Trophoblast cell (in vitro differentiated cells and primary cell): ENCODE results near the gene PXN.

Experiments used
- DNase-seq, 2 donors: peaks; one replicate each; pipeline ENCODE4 v3.0.0-alpha.2; 2016
- H2AFZ ChIP-seq: 2 replicates; pipeline ENCODE4 v1.6.1; 2013; ENCODE audit warnings: low read length, moderate library complexity, mild to moderate bottlenecking; ENCODE audit not compliant: insufficient read depth, poor library complexity
- H2AK5ac ChIP-seq: 2 replicates; pipeline ENCODE4 v1.6.1; 2013; ENCODE audit warnings: mild to moderate bottlenecking, low read length
- H2BK120ac ChIP-seq: 2 replicates; pipeline ENCODE4 v1.6.1; 2013; ENCODE audit warnings: low read length, mild to moderate bottlenecking, moderate library complexity; ENCODE audit not compliant: insufficient read depth, poor library complexity
- H2BK12ac ChIP-seq: 2 replicates; pipeline ENCODE4 v1.6.1; 2013; ENCODE audit warnings: mild to moderate bottlenecking, low read length, moderate library complexity
- H2BK5ac ChIP-seq: 2 replicates; pipeline ENCODE4 v1.6.1; 2013; ENCODE audit warnings: low read length, low read depth, moderate library complexity, mild to moderate bottlenecking; ENCODE audit not compliant: poor library complexity
- H3K14ac ChIP-seq: 2 replicates; pipeline ENCODE4 v1.6.1; 2013; ENCODE audit warnings: mild to moderate bottlenecking, low read length
- H3K18ac ChIP-seq: 2 replicates; pipeline ENCODE4 v1.6.1; 2013; ENCODE audit warnings: mild to moderate bottlenecking, low read length
- H3K23ac ChIP-seq: 2 replicates; pipeline ENCODE4 v1.6.1; 2013; ENCODE audit warnings: low read length
- H3K27ac ChIP-seq: 2 replicates; pipeline ENCODE4 v1.5.1; 2013; ENCODE audit warnings: low read depth, mild to moderate bottlenecking, inconsistent platforms, low read length, moderate library complexity
- H3K27me3 ChIP-seq: 2 replicates; pipeline ENCODE4 v1.6.1; 2013; ENCODE audit warnings: inconsistent platforms, mild to moderate bottlenecking, low read length, moderate library complexity; ENCODE audit not compliant: insufficient read depth
- H3K36me3 ChIP-seq, 2 experiments: 1 replicate in 1 of 2; 2 replicates in 1 of 2; pipeline ENCODE4 v1.6.1; 2013; ENCODE audit warnings: low read length in 2 of 2, mild to moderate bottlenecking in 2 of 2, moderate library complexity in 1 of 2; ENCODE audit not compliant: insufficient read depth in 2 of 2, control insufficient read depth in 1 of 2
- H3K4ac ChIP-seq: 2 replicates; pipeline ENCODE4 v1.6.1; 2013; ENCODE audit warnings: low read depth, mild to moderate bottlenecking, low read length, moderate library complexity
- H3K4me1 ChIP-seq, 2 experiments: 1 replicate in 1 of 2; 2 replicates in 1 of 2; pipeline ENCODE4 v1.6.1; 2013; ENCODE audit warnings: low read length in 2 of 2, mild to moderate bottlenecking in 2 of 2, moderate library complexity in 1 of 2; ENCODE audit not compliant: insufficient read depth in 2 of 2, control insufficient read depth in 1 of 2
- H3K4me2 ChIP-seq: 2 replicates; pipeline ENCODE4 v1.6.1; 2013; ENCODE audit warnings: inconsistent platforms, mild to moderate bottlenecking, low read length, moderate library complexity
- H3K4me3 ChIP-seq: 2 replicates; pipeline ENCODE4 v1.5.1; 2013; ENCODE audit warnings: mild to moderate bottlenecking, low read depth, low read length, inconsistent platforms
- H3K79me1 ChIP-seq: one replicate; pipeline ENCODE4 v1.6.1; 2013; ENCODE audit warnings: low read length
- H3K79me2 ChIP-seq: 2 replicates; pipeline ENCODE4 v1.6.1; 2013; ENCODE audit warnings: low read length, mild to moderate bottlenecking; ENCODE audit not compliant: control insufficient read depth, insufficient read depth, poor library complexity
- H3K9ac ChIP-seq: 2 replicates; pipeline ENCODE4 v1.6.1; 2013; ENCODE audit warnings: mild to moderate bottlenecking, low read length
- H3K9me3 ChIP-seq: 2 replicates; pipeline ENCODE4 v1.6.1; 2013; ENCODE audit warnings: low read depth, mild to moderate bottlenecking, control low read depth, inconsistent platforms, low read length; ENCODE audit not compliant: insufficient read depth
- H4K12ac ChIP-seq: 2 replicates; pipeline ENCODE4 v1.6.1; 2013; ENCODE audit warnings: low read depth, mild to moderate bottlenecking, low read length, moderate library complexity
- H4K8ac ChIP-seq: 2 replicates; pipeline ENCODE4 v1.6.1; 2013; ENCODE audit warnings: low read depth, mild to moderate bottlenecking, low read length, moderate library complexity
- H4K91ac ChIP-seq: one replicate; pipeline ENCODE4 v1.6.1; 2013; ENCODE audit warnings: low read depth, mild to moderate bottlenecking, low read length, moderate library complexity
- WGBS: extraction: QIAGEN DNeasy Blood & Tissue Kit; methylation state at CpG from one replicate; pipeline ENCODE4 v1.1.7; 2013; ENCODE audit warnings: missing lambda C conversion rate; ENCODE audit not compliant: insufficient read length, insufficient coverage; ENCODE audit errors: extremely low coverage; 5-methylcytosine and 5-hydroxymethylcytosine counted together

PXN gene

GRCh38 chr12:120231316-120232011 lies 34.1 kb downstream of the PXN start:
- Histone ChIP-seq H3K36me3 (peaks cover 5 to 6% of the 10 kb centered on the region in 2 experiments), H4K8ac (peak overlapping the region; percentile 59), H3K4me3 (no peak overlapping the region), H3K4me1 (peaks cover 76 to 79% of the 10 kb centered on the region in 2 experiments), H3K27ac (peak overlapping the region; percentile 100), H3K18ac (peak overlapping the region; percentile 58), H3K9me3 (no peaks in the 10 kb centered on the region), H3K9ac (no peak overlapping the region), H3K14ac (peak overlapping the region; percentile 65), H3K23ac (no peak overlapping the region), H3K4ac (peak overlapping the region; percentile 8), H2BK5ac (peak overlapping the region; percentile 85), H3K27me3 (no peaks in the 10 kb centered on the region), H2AK5ac (peak overlapping the region; percentile 55), H3K79me2 (peaks cover 40% of the 10 kb centered on the region), H4K12ac (no peak overlapping the region), H2BK12ac (peak overlapping the region; percentile 50), H3K79me1 (peaks cover 55% of the 10 kb centered on the region), H2AFZ (no peak overlapping the region), H4K91ac (peak overlapping the region; percentile 63), H3K4me2 (peak overlapping the region; percentile 46), H2BK120ac (peak overlapping the region; percentile 72)
- peak; percentile 92 to 93 for DNase-seq
- WGBS: no CpG with 5 or more reads among the region's 3 CpGs

- Histone ChIP-seq H3K36me3 (peaks cover 10% of the 10 kb centered on the region in 2 experiments), H2AK5ac (peak overlapping the region; percentile 98), H2AFZ (peak overlapping the region; percentile 85), H3K79me1 (peaks cover 55% of the 10 kb centered on the region), H3K79me2 (peaks cover 42% of the 10 kb centered on the region), H3K27me3 (no peaks in the 10 kb centered on the region), H2BK5ac (peak overlapping the region; percentile 100), H4K8ac (peak overlapping the region; percentile 97), H3K4me2 (peak overlapping the region; percentile 46), H2BK120ac (peak overlapping the region; percentile 100), H3K27ac (peak overlapping the region; percentile 100), H4K91ac (peak overlapping the region; percentile 100), H3K4ac (peak overlapping the region; percentile 92), H3K4me3 (no peak overlapping the region), H3K18ac (peak overlapping the region; percentile 96), H3K9ac (no peak overlapping the region), H3K14ac (peak overlapping the region; percentile 99), H3K9me3 (no peaks in the 10 kb centered on the region), H3K23ac (no peak overlapping the region), H2BK12ac (peak overlapping the region; percentile 99), H4K12ac (peak overlapping the region; percentile 79), H3K4me1 (peaks cover 76% of the 10 kb centered on the region in 2 experiments)
- no CpG with 5 or more reads among the region's 6 CpGs for WGBS
- DNase-seq: no peak
Measured at GRCh38 chr12:120230974-120231315, 34.6 kb downstream of the PXN start.

- H4K91ac ChIP-seq: peak overlapping the region; percentile 100
- no peaks in the 10 kb centered on the region for H3K27me3 ChIP-seq
- H3K4me2 ChIP-seq: peak overlapping the region; percentile 59
- H3K4me1 ChIP-seq: peaks cover 73 to 75% of the 10 kb centered on the region in 2 experiments
- peaks cover 40% of the 10 kb centered on the region for H3K79me2 ChIP-seq
- H2AFZ ChIP-seq: peak overlapping the region; percentile 85
- peak overlapping the region; percentile 98 for H2AK5ac ChIP-seq
- H4K8ac ChIP-seq: peak overlapping the region; percentile 97
- peak; percentile 83 to 88 for DNase-seq
- peaks cover 12 to 13% of the 10 kb centered on the region in 2 experiments for H3K36me3 ChIP-seq
- no CpG with 5 or more reads among the region's 9 CpGs for WGBS
- H4K12ac ChIP-seq: peak overlapping the region; percentile 79
- H3K4me3 ChIP-seq: no peak overlapping the region
- H2BK12ac ChIP-seq: peak overlapping the region; percentile 99
- H3K27ac ChIP-seq: peak overlapping the region; percentile 100
- peaks cover 55% of the 10 kb centered on the region for H3K79me1 ChIP-seq
- peak overlapping the region; percentile 92 for H3K4ac ChIP-seq
- no peak overlapping the region for H3K23ac ChIP-seq
- peak overlapping the region; percentile 100 for H2BK5ac ChIP-seq
- H3K9ac ChIP-seq: peak overlapping the region; percentile 67
- H2BK120ac ChIP-seq: peak overlapping the region; percentile 100
- H3K9me3 ChIP-seq: no peaks in the 10 kb centered on the region
- peak overlapping the region; percentile 96 for H3K18ac ChIP-seq
- H3K14ac ChIP-seq: peak overlapping the region; percentile 99
Measured at GRCh38 chr12:120230326-120230973, 35.1 kb downstream of the PXN start.

- H3K4me2 ChIP-seq: peak overlapping the region; percentile 59
- H2BK120ac ChIP-seq: peak overlapping the region; percentile 99
- H3K18ac ChIP-seq: peak overlapping the region; percentile 95
- H3K9ac ChIP-seq: peak overlapping the region; percentile 67
- peak; percentile 97 to 98 for DNase-seq
- no peak overlapping the region for H3K4me3 ChIP-seq
- H3K9me3 ChIP-seq: no peaks in the 10 kb centered on the region
- H2AK5ac ChIP-seq: peak overlapping the region; percentile 87
- H3K79me1 ChIP-seq: peaks cover 53% of the 10 kb centered on the region
- no CpG with 5 or more reads among the region's 12 CpGs for WGBS
- H2BK12ac ChIP-seq: peak overlapping the region; percentile 88
- peak overlapping the region; percentile 66 for H3K4ac ChIP-seq
- H3K27me3 ChIP-seq: no peaks in the 10 kb centered on the region
- peak overlapping the region; percentile 89 for H4K8ac ChIP-seq
- H4K12ac ChIP-seq: peak overlapping the region; percentile 63
- H3K14ac ChIP-seq: peak overlapping the region; percentile 92
- peak overlapping the region; percentile 100 for H3K27ac ChIP-seq
- H3K4me1 ChIP-seq: peaks cover 66 to 71% of the 10 kb centered on the region in 2 experiments
- peaks cover 36% of the 10 kb centered on the region for H3K79me2 ChIP-seq
- H4K91ac ChIP-seq: peak overlapping the region; percentile 98
- peak overlapping the region; percentile 99 for H2BK5ac ChIP-seq
- H3K23ac ChIP-seq: no peak overlapping the region
- H3K36me3 ChIP-seq: peaks cover 17 to 20% of the 10 kb centered on the region in 2 experiments
- peak overlapping the region; percentile 54 for H2AFZ ChIP-seq
Measured at GRCh38 chr12:120229487-120230325, 35.8 kb downstream of the PXN start.
